Activated CD4-positive, alpha-beta T cell treated with anti-CD3 and anti-CD28 coated beads, Interleukin-2, amount 50 U/mL, for 48 hours (primary cell): Measurements from ENCODE around the gene MICALL1.

ENCODE experiments used
- DNase-seq, 2 experiments: peaks; one replicate each; pipeline ENCODE4 v3.0.0-alpha.2; 2020

The MICALL1 gene

GRCh38 chr22:37983860-37984791 lies 78.0 kb downstream of the MICALL1 start, which contains the start of gene SOX10:
Gene SOX10, minus strand, starts transcription at chr22:37984555. Its CDS starts 771 bp downstream, at chr22:37983784.
- DNase-seq = no peak

- DNase-seq = no peak
These were observed 79.0 kb downstream of the MICALL1 start for GRCh38 chr22:37985050-37985585.

GRCh38 chr22:37985751-37986281 lies 79.7 kb downstream of the MICALL1 start:
- DNase-seq = no peak

- no peak for DNase-seq
These were observed 80.3 kb downstream of the MICALL1 start for GRCh38 chr22:37986371-37986770.

GRCh38 chr22:37989146-37990045 lies 83.3 kb downstream of the MICALL1 start:
- no peak for DNase-seq

- no peak for DNase-seq
These were observed 84.2 kb downstream of the MICALL1 start for GRCh38 chr22:37990301-37990700.

GRCh38 chr22:37990862-37991261 lies 84.8 kb downstream of the MICALL1 start:
- DNase-seq = no peak

GRCh38 chr22:37991731-37992442 lies 85.8 kb downstream of the MICALL1 start:
- DNase-seq = no peak
